Measurements from ENCODE around the gene INO80B.

Gene INO80B

DNA sequence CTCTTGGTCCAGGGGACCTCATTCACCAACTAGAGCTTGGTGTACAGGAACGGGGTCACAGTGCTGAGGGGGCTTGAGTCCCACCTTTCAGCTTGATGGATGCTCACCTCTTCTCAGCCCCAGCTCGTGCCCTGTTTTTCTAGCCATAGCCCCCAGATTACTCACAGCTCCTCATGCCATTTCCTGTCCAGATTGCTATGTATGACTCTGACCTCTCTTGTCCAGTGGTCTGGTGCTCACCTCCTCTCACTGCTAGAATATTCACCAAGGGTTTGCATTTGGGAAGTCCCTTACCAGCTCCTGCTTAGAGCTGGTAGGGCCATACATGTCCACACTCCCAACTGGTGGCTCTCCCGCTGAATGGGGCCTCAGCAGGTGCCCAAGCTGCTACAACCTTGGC is 38.7 kb downstream of the INO80B start:
- TF ChIP-seq TAF1 (IDR thresholded peaks at IDR 0.05; ENCODE audit: borderline replicate concordance, insufficient read depth, low read length) (no peak), POLR2AphosphoS5 (IDR thresholded peaks at IDR 0.05; ENCODE audit: low read depth, low read length) (no peak), FOXP2 (optimal IDR thresholded peaks at IDR 0.05; ENCODE audit: borderline replicate concordance, extremely low read depth, extremely low read length, insufficient read depth) (no peak), SIN3A (IDR thresholded peaks at IDR 0.05; ENCODE audit: borderline replicate concordance, insufficient read depth, low read length) (no peak)
- TF ChIP-seq, protein P1, sequence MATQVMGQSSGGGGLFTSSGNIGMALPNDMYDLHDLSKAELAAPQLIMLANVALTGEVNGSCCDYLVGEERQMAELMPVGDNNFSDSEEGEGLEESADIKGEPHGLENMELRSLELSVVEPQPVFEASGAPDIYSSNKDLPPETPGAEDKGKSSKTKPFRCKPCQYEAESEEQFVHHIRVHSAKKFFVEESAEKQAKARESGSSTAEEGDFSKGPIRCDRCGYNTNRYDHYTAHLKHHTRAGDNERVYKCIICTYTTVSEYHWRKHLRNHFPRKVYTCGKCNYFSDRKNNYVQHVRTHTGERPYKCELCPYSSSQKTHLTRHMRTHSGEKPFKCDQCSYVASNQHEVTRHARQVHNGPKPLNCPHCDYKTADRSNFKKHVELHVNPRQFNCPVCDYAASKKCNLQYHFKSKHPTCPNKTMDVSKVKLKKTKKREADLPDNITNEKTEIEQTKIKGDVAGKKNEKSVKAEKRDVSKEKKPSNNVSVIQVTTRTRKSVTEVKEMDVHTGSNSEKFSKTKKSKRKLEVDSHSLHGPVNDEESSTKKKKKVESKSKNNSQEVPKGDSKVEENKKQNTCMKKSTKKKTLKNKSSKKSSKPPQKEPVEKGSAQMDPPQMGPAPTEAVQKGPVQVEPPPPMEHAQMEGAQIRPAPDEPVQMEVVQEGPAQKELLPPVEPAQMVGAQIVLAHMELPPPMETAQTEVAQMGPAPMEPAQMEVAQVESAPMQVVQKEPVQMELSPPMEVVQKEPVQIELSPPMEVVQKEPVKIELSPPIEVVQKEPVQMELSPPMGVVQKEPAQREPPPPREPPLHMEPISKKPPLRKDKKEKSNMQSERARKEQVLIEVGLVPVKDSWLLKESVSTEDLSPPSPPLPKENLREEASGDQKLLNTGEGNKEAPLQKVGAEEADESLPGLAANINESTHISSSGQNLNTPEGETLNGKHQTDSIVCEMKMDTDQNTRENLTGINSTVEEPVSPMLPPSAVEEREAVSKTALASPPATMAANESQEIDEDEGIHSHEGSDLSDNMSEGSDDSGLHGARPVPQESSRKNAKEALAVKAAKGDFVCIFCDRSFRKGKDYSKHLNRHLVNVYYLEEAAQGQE (IDR thresholded peaks at IDR 0.05; ENCODE audit: insufficient read depth in 1 of 2, low read depth in 2 of 2, low read length in 2 of 2), result no peak

DNA sequence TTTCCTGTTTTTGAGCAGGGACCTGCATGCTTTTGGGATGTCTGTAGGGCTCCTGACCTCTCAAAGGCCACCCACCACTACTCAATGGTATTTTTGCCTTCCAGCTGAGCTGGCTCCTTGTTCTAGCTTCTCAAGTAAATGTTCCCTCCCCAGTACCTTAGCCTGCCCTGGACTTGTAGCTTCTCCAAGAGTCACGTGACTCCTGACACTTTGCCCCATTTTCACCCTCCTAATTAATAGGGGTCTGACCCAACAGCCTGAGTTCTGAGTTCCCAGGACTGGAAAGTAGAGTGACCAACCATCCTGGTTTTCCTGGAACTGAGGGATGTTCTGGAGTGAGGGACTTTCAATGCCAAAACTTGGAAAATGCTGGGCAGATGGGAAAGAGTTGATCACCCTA is 40.6 kb downstream of the INO80B start:
- TF ChIP-seq TAF1 (IDR thresholded peaks at IDR 0.05; ENCODE audit: borderline replicate concordance, insufficient read depth, low read length) (no peak), POLR2AphosphoS5 (IDR thresholded peaks at IDR 0.05; ENCODE audit: low read depth, low read length) (no peak), SIN3A (IDR thresholded peaks at IDR 0.05; ENCODE audit: borderline replicate concordance, insufficient read depth, low read length) (no peak), FOXP2 (optimal IDR thresholded peaks at IDR 0.05; ENCODE audit: borderline replicate concordance, extremely low read depth, extremely low read length, insufficient read depth) (no peak)
- TF ChIP-seq, protein P1 (IDR thresholded peaks at IDR 0.05; ENCODE audit: insufficient read depth in 1 of 2, low read depth in 2 of 2, low read length in 2 of 2), result no peak

DNA sequence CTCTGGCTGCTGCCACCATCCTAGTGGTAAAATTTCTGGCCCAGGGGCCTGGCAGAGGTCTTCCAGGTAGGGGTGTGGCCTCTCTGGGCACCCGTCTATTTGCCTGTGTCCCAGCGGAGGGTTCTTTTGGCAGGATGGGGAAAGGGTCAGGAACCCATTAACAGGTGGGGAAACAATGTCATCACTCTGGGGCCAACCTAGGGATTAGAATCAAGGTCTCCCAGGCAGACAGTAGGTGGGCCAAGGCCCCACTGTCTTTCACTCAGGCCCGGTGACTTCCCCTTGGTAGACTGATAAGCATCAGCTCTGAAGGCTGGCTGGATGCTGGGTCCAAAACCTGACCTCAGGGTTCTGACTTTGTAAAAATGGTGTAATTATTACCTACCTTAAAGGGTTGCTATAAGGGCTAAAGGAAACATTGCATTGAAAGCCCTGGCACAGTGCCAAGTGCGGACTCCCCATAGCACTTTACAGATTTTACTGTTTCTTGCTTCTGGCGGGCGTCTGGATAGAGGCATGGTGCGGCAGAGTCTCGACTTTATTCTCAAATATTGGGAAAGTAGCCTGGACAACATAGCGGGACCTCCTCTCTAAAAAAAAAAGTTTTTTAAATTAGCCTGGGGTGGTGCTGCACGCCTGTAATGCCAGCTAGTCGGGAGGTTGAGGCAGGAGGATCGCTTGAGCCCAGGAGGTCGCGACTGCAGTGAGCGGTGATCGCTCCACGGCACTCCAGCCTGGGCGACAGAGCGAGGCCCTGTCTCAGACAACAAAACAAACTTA is 42.3 kb downstream of the INO80B start:
- TF ChIP-seq POLR2AphosphoS5 (IDR thresholded peaks at IDR 0.05; ENCODE audit: low read depth, low read length) (no peak), SIN3A (IDR thresholded peaks at IDR 0.05; ENCODE audit: borderline replicate concordance, insufficient read depth, low read length) (no peak), TAF1 (IDR thresholded peaks at IDR 0.05; ENCODE audit: borderline replicate concordance, insufficient read depth, low read length) (no peak), FOXP2 (optimal IDR thresholded peaks at IDR 0.05; ENCODE audit: borderline replicate concordance, extremely low read depth, extremely low read length, insufficient read depth) (no peak)
- TF ChIP-seq, protein P1 (IDR thresholded peaks at IDR 0.05; ENCODE audit: insufficient read depth in 1 of 2, low read depth in 2 of 2, low read length in 2 of 2), result no peak

DNA sequence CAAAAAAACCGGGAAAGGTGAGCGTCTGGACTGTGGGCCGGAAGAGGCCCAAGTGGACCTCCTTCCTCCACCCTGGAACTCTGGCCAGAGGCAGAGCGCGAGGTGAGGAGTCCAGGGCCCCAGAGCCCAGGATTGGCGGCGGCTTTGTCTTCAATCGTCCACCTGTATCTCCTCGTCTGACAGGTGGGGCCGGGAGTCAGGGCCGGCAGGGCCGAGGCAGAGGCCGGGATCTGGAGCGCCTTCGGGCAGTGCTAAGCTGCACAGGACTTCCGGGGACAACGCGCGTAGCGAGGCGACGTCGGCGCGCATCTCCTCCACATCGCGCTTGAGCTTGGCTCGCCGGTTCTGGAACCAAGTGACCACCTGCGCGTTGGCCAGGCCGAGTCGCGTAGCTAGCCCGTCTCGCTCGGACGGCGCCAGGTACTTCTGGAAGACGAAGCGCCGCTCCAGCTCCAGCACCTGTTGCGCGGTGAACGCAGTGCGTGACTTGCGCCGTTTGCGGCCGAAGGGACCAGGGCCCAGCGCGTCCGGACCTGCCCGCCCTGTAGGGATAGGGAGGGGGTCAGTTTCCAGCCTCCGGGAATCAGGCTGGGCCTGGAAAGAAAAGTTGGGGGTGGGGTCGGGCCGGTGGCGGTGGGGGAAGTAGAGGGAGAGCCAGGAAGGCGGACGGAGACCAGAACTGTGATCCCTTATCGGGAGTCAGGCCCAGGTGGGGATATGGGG is 43.1 kb downstream of the INO80B start:
- TF ChIP-seq, protein P1 (IDR thresholded peaks at IDR 0.05; ENCODE audit: insufficient read depth in 1 of 2, low read depth in 2 of 2, low read length in 2 of 2), result no peak
- TF ChIP-seq POLR2AphosphoS5 (IDR thresholded peaks at IDR 0.05; ENCODE audit: low read depth, low read length), result no peak
- TF ChIP-seq TAF1 (IDR thresholded peaks at IDR 0.05; ENCODE audit: borderline replicate concordance, insufficient read depth, low read length), result no peak

Measured in PFSK-1 (cell line).